Endothelial cell of hepatic sinusoid (primary cell): Measurements from ENCODE around the gene MOV10L1.

ENCODE experiments used
- in situ Hi-C: cut with HindIII; loops from 2 replicates; pipeline ENCODE4 v1.10.0; 2017; ENCODE audit warnings: low sequenced_read_pairs

Gene MOV10L1

DNA sequence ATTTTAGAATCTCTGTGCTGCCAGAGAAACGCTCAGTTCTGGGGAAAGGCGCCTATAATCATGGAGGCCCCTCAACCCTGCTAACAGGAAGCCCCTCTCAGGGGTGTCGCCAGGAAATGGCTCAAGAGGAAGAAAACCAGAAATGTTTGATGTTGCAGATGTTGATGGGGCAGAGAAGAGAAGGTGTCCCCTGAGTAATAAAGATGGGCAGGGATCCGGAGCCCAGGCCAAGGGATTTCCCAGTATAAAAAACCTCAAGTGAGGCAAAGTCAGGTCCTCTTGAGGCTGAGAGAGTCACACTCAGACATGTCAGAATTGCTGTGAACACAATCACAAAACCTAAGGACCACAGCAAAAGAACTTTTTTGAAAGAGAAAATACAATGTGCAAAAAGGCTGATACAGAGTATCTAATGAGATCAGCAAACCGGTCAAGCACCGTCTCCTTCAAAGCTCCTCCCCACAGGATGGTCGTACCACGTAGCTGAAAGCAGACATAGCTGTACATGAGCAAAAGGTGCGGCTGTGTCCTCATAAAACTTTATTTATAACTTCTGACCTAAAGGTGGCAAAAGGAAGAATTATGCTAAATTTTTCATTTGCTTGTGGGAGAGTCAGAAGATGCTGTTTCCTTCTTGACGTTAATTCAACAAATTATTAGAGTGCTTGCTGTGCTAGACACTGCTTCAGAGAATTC is 12.2 kb downstream of the MOV10L1 start:
- in situ Hi-C loops: no loop called here

DNA sequence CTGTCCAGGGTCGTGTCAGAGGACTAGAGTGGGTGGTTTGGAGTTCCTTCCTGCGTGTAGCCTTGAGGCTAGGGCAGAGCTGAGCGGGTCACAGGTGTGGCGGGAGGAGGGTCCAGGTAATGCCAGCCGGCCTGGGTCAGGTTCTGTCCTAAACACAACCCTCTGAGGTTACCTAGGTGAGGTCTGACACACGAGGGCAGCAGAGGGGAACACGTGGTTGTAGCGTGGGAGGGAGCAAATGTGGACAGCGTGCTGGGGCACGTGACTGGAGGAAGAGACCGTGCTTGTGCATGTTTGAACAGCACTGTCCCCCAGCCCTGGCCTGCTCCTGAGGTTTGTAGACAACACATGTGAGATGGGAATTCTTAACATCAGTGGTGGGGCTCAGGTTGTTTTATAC is 13.1 kb downstream of the MOV10L1 start:
- in situ Hi-C loops: no loop called here

DNA sequence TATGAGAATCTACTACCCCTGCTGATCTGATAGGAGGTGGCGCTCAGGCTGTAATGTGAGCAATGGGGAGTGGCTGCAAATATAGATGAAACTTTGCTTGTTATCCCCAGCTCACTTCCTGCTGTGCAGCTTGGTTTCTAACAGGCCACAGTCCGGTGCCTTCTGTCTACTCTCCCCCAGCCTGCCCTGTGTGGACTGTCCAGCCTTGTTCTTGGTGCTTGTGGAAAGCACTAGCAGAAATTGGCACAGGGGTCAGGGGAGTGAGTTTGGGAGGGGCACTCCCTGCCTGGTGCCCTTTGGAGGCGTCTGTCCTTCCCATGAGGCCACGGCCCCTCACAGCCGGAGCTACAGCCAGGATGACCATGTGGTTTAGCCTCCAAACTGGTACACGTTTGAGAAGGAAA is 14.3 kb downstream of the MOV10L1 start:
- in situ Hi-C loops: no loop called here

DNA sequence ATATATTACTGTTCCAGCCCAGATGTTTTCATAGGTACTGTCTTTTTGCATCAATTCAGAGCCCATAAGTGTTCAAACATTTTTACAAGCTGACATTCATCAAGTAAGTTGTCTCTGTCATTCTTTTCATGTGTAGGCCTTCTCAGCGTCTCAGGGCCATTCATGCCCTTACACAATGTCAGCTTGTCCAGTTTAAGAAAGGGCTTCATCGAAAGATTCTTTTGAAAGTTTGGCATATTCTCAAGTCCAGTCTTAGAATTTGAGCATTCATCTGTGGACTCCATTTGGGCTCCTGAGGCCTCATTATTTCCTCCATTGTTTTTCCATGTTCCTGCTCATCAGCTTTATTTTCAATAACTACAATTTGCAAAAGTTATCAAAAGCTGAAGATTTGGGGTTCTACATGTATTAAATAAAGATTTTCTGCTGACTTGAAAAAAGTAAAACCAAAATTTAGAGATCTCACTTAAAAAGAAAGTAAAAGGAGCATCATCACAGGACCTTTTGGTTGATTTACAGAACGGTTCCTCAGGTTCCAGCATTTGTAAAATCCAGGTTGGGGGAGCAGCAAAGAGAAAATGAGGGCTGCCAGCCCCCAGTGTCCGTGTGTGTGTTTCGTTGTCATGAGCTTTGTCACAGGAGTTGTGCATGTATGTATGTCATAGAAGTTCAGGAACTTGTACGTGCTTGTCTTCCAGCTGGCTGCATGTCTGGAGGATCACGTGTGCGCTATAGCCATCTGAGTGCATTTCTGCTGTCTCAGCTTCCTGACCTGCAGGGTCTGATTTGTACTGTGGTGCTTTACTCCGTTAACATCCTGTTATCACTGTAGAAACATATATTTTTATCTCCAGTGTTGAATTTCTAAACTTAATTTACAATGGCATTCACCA is 15.6 kb downstream of the MOV10L1 start:
- in situ Hi-C loops: no loop called here

DNA sequence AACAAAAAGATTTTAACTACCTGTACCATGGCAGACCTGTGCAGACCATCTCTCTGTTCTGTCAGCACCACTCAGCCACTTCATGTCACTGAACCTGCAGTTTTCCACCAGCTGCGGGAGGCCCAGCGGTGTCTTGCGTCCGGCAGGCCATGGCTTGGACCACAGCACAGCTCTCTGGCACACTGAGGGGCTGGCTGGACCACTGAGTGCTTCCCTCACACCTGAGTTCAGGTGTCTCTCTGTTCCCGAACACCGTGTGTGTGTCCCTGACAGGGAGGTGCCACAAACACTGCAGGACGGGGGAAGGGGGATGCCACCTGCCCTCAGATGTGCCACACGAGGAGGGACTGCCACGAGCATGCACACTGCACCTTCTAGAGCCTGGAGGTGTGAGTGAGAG is 17.7 kb downstream of the MOV10L1 start:
- in situ Hi-C loops: no loop called here

DNA sequence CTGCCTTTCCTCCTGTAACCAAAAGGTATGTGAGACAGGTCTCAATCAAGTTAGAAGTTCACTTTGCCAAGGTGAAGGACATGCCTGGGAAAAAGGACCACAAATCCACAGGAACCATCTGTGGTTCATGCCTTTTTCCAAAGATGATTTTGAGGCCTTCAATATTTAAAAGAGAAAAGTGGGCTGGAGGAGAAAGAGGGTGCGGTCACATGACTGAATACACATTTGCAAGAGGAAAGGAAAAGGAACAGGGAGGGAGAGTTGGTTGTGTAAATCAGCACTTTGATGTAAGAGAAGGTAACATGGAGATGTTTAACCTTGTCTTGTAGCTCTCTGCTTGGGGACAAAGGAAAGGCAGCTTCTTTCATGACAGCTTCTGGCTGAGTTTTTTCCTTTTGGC is 21.2 kb downstream of the MOV10L1 start:
- in situ Hi-C loops: no loop called here

DNA sequence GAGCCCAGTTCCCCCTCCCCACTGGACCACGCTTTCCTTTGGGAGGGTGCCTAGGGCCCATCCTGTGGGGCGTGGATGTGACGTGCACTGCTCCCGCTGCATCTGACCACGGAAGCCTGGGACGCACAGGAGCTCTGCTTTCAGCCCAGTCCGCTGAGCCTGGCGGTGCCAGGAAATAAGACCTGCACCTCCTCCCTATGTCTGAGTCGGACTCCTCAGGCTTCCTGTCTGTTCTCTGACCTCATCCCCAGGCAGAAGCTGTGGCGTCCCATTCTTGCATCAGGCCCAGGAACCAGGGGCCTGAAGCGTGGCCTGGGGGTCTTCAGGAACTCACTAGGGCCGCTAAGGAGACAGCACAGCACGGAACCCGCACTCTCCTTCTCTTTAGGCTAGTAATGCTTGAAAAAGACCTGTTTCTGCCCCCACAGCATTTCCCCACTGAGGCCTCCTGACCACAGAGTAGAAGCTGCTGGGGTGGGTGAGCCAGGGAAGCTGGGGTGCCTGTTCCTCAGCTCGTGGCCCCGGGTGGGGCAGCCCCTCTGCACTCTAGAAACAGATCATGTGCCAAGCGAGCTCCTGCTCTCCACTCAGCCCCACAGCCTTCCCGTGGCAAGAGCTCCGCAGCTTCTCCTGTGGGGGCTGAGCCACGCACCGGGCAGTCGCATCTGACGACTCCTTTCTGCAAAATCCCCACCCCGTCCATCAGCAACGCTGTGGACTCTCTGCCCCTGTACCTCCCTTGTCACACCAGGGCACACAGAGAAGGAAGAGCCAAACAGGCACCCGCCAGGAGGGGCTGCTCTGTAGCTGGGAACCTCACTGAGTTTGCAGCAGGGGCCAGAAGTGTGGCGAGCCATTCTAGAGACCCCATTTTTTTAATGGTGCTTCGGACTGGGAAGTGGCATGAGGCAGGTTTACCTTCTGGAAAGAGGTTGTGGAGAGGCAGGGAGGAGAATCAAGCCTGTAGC is 22.6 kb downstream of the MOV10L1 start:
- in situ Hi-C loops: no loop called here

DNA sequence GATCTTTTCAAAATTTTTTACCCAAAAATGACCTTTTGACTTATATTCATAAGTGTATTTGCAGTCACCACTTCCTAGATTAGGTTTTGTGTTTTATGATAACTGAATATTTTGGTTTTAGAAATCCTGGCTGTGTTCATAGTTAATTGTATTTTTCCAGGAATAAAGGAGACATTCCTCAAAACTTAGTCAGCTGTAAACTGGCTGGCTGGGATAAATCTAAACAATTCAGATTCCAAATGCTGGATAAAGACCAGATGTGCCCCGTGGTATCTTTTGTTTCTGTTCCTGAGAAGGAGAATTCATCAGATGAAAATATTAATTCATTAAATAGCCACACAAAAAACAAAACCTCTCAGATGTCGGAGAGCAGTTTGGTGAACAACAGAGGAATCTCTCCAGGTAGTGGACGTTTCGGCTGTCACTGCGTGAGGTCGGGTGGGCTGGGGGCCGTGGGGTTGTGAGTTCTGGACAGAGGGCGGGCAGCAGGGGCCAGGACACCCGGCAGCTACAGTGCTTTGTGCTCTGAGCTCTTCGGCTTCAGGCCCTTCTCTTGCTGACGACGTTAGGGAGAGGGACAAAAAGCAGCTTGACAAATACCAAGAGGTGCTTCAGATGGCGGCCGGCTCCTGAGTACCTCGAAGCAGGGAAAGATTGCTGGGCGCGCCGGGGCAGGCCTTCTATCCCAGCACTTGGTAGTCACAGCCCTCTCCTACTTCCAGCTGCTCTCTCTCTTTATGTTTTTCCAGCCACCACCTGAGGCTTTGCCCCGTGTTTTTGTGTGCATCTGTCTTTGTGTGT is 24.6 kb downstream of the MOV10L1 start:
- in situ Hi-C loops: no loop called here

DNA sequence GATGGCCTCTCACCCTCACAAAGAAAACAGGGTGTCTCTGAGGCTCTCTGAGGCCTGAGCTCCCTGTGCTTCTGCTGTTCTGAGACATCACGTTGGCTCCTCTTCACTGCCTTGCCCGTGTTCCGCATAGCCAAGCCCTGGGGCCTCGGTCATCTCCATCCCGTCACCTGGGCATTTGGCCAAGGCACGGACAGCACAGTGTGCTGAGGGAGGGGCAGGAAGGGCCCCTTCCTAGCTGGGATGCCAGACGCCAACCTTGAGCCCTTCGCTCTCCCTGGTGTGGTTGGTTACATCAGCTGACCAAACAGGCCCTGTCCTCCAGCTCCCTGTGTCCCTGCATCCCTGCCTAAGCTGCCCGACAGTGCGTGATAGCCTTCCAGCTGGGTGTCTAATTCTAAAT is 25.9 kb downstream of the MOV10L1 start:
- in situ Hi-C loops: no loop called here

DNA sequence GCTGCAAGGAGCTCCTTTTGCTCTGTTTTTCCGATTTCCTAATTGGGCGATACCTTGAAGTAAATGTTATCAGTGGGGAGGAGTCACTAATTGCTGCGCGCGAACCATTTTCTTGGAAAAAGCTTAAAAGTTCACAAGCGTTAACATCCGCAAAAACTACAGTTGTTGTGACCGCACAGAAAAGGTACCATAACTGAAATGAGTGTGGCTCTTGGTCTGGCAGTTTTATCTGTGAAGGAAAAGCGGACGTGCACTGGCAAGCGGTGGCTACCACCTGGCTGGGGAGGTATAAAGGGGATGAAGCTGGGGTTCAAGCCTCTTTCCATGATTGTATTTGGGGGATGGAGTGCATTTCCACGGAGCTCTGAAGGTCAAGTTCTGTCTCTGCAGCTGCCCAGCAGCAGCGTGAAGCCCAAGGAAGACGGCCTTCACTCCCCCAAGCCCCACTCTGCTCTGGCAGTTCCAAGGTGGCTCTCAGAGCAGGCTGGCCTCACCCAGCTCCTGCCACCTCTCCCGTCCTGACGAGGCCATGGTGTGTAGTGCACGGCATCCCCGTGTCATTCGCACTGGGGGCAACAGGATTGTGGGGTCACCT is 27.5 kb downstream of the MOV10L1 start:
- in situ Hi-C loops: no loop called here

DNA sequence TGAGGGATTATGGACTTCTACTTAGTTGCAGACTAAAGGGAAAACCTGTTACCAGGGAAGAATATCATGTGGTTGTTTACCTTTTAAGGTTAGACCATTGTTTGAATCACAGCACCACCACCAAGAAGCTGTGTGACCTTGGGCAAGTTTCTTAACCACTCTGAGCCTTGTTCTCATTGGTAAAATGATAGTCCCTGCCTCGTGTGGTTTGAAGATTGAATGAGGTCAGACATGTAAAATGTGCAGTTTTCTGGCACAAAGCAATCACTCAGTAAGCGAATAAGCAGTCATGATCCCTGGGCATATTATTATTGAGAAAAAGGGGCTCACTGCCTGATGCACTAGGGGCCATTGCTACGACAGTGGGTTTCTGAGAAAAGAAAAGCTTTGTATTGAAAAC is 28.3 kb downstream of the MOV10L1 start:
- in situ Hi-C loops: no loop called here

DNA sequence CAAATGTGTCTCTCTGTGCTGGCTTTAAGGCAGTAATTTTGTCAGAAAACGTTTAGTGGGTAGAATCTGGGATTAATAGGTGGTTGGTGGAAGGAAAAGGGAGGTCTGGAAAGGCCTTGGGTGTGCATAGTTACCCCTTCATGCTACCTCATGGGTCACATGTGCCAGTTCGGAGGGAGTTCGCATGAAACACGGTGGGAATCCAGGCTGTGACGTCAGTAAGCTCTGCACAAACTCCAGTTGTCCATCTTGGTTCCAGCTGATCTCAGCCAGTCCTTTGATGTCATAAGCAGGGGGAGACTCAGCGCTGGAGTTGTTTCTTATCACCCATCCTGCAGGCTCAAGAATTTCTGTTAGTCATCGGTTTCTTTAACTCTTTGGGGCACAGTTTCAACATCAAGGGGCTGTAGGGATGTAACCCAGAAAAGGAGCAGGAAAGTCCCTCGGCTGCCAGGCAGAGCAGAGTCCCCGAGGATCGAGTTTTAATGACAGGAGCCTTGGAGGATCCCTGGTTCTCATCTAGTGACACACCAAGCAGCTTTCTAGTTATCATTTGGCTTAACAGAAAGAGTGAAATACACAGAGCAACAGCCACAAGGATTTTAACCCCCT is 28.9 kb downstream of the MOV10L1 start:
- in situ Hi-C loops: no loop called here

DNA sequence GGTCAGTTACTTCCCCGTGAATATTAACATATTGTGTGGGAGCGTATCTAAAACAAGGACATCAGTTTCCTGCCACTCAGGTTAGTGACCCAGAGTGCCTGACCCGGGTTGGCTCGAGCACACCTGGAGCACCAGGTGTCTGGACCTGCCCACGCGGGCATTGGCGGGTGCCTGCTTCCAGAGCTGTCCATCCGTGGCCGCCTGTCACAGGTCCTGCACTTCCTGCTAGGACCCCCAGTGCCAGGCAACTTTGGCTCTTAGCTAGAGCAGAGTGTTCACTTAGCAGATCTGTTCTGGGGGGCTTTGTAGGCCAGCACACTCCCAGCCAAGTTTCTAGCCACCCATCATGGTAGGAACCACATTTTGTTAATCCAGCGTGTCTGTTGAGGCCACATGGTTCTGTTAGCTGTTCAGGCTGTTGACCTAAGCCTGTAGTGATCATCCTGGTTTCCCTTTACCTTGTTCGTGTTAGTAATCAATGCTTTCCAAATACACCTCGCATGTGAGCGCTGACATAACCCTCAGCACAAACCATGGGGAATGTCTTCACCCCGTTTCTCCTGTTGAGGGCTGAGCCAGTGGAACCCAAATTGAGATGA is 29.5 kb downstream of the MOV10L1 start:
- in situ Hi-C loops: no loop called here

DNA sequence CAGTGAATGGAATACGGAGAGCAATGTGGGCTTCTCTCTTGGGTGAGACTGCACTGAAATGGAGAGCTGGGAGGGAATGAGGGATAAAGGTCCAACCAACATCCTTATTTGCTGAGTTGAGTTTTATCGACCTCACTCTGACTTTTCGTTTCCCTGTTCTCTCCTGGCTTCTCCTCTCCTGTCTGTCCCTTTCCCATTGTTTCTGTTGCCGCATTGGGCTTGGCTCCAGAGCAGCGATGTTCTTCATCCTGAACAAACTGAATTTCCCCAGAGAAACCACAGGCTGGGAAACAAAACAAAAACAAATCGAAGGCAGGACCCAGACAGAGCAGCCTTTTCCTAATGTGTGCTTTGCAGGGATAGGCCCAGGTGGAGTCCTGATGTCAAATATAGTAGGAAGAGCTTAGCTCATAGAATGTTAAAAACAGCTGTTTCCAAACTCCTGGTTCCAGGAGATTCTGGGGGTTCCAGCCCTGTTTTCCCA is 30.0 kb downstream of the MOV10L1 start:
- in situ Hi-C loops: no loop called here

DNA sequence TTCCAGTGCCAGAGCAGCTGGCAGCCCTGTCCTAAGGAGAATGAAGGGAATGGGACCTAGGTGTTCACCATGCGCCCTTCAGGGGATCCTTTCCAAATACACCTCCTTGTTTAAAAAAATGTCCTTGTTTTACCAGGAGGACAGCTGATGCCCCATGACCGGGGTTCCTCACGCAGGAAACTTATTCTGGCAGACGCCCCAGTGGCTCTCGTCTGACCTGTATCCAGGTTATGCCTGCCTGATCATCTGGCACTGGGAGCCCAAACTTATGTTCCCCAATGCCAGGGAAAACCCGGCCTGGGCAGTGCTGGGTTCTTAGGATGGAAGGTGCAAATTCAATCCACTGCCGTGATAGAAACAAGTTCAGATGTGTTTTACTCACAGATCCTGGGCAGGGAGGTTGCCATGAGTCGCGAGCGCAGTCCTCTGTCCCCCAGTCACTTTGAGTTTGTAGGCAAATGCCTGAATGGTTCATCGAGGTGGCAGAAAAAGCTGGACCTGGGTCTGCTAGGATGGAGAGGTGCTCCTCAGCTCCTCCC is 31.5 kb downstream of the MOV10L1 start:
- in situ Hi-C loops: no loop called here

DNA sequence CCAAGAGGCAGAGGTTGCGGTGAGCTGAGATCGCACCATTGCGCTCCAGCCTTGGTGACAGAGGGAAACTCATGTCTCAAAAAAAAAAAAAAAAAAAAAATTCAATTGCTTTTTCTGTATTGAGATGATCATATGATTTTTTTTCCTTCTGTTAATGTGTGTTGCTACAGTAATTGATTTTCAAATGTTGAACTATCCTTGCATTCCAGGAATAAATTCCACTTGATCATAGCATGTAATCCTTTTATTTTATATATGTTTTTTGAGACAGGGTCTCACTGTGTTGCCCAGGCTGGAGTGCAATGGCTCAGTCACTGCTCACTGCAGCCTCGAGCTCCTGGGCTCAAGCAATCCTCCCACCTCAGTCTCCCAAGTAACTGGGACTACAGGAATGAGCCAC is 33.3 kb downstream of the MOV10L1 start:
- in situ Hi-C loops: no loop called here

DNA sequence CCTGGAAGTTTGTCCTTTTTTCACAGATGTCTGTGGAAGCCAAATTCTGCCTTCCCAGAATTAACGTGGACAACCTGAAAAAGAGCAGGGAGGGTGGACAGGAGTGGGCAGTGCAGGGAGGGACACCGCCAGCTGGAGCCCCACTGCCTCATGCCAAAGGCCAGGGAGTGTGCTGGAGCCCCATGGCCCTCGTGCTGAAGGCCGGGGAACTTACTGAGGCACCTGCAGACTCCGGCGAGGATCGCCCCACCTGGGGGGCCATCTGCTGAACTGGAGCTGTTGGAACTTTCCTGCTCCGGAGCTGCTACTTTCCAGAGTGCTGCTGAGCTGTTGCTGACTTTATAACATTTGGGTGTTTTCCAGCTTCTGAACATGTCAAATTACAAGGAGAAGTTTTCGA is 35.2 kb downstream of the MOV10L1 start:
- in situ Hi-C loops: no loop called here

DNA sequence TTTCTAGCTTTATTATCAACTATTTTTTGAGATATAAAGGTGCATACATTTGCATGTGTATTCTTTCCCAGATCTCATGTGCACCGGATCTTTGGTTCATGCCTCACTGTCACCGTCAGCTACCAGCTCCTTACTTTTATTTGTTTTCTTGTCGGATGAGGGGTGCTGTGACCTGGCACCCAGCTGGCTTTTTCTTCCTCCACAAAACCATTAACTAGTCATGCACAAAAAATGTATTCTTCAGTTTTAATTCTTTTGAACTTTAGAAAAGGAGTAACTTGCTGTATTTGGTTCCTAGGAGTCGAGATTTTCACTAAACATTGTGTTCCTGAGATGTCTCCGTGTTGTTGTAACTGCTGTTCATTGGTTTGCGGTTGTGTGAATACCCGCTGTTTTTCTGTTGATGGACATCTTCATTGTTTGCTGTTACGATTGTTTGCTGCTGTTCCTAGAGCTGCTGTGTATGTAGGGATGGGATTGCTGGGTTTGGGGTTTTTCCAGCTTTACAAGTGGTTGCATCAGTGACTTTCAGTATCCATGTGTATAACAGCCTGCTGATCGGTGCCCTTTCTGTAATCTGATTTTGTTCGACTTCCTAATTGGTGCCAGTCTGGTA is 39.4 kb downstream of the MOV10L1 start:
- in situ Hi-C loops: no loop called here
